D721Med (cell line): ENCODE results near the gene OR10X1.

ENCODE experiments used
- DNase-seq: peaks from one replicate; pipeline ENCODE4 v3.0.0; 2011; ENCODE audit warnings: low spot score; ENCODE audit not compliant: insufficient read length
- FAIRE-seq: peaks from 2 replicates; lab custom pipeline; 2011; peaks lifted over from hg19 to GRCh38; lab: Jason Lieb, UNC
- CTCF ChIP-seq: IDR thresholded peaks from 2 replicates; pipeline ENCODE4 v1.5.1; 2012; ENCODE audit warnings: mild to moderate bottlenecking, control low read depth; ENCODE audit not compliant: insufficient read depth; ENCODE audit errors: missing control alignments

OR10X1 gene

DNA sequence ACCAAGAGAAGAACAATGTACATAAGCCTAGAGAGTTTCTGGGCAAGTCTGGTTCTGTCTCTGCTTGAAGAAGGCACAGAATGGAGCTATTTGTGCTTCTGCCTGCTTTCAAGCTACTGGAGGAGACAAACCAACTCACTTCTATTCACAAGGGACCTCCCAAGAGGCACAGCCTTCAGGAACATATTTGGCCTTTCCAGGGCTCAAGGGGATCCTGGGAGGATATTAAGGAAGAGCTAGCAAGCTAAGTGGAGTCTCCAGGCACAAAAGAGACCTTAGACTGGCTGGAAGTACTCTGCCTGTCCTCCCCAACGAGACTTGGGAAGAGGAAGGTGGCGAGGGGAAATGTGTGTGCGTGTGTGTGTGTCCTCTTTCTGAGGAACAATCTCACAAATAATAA, 25.3 kb downstream of the OR10X1 start, which contains the start of gene OR6Y1:
OR6Y1 (minus strand) TSS at position 54 of the 400 bp plus-strand sequence. CDS start 6,300 bp downstream, outside the sequence.
- FAIRE-seq: no peak

GRCh38 chr1:158552296-158552695, 27.4 kb downstream of the OR10X1 start:
- DNase-seq (no peak), FAIRE-seq (no peak)
- TF ChIP-seq CTCF: no peak

More for the DNA sequence above, 25.3 kb downstream of the OR10X1 start, which contains the start of gene OR6Y1:
- no peak for DNase-seq
- TF ChIP-seq CTCF: no peak

- FAIRE-seq: no peak
- no peak for TF ChIP-seq CTCF
- no peak for DNase-seq
These were observed 32.2 kb downstream of the OR10X1 start for GRCh38 chr1:158547533-158547932.

- no peak for FAIRE-seq
- TF ChIP-seq CTCF: no peak
These were observed 42.1 kb downstream of the OR10X1 start for GRCh38 chr1:158537609-158538008.

GRCh38 chr1:158534496-158534895, 45.2 kb downstream of the OR10X1 start:
- no peak for TF ChIP-seq CTCF
- FAIRE-seq (no peak), DNase-seq (no peak)

More at GRCh38 chr1:158537609-158538008, 42.1 kb downstream of the OR10X1 start:
- DNase-seq: no peak
